Caco-2 (cell line): ENCODE results near the gene SYNPO. TPM values are rescaled to one million over a fixed set of nuclear protein-coding genes. Genes with fewer than 3 reads are reported as not detected.

Experiments
- BruUV-seq: library from RNA; stranded (reverse); fragments of 400-500 nt; replicated peaks from 2 replicates; lab custom pipeline; 2021; lab: Mats Ljungman, UMichigan
- CTCF ChIA-PET: fragments of 300-600 bp; sonication (Branson Sonifier 250); formaldehyde crosslinking; loops from one replicate; lab custom pipeline; 2022; ENCODE audit warnings: antibody characterized with exemption; lab: Charles Lee
- POLR2A ChIA-PET: fragments of 300-600 bp; sonication (Branson Sonifier 250); formaldehyde crosslinking; loops from one replicate; lab custom pipeline; 2022; ENCODE audit warnings: antibody characterized with exemption; lab: Charles Lee
- DNase-seq, 2 experiments: peaks; one replicate each; pipeline versions ENCODE4 v3.0.0 to v3.0.0-alpha.2; 2020 to 2022
- H3K27me3 ChIP-seq: replicated peaks from 2 replicates; pipeline ENCODE4 v1.6.0; 2011; ENCODE audit warnings: low read length; ENCODE audit not compliant: control insufficient read depth, insufficient read depth
- H3K36me3 ChIP-seq: 2 replicates; pipeline ENCODE4 v1.5.1; 2011; ENCODE audit warnings: low read length; ENCODE audit not compliant: control insufficient read depth, insufficient read depth
- H3K4me1 ChIP-seq: fragments of 250-450 bp; sonication (Bioruptor Pico); 2 replicates; pipeline ENCODE4 v1.5.1; 2020; ENCODE audit warnings: mild to moderate bottlenecking
- H3K4me3 ChIP-seq: 2 replicates; pipeline ENCODE4 v1.5.1; 2011; ENCODE audit warnings: low read depth, mild to moderate bottlenecking, control low read depth, low read length
- H3K9me3 ChIP-seq: fragments of 250-450 bp; sonication (Bioruptor Pico); 2 replicates; pipeline ENCODE4 v1.5.1; 2020; ENCODE audit warnings: mild to moderate bottlenecking, moderate library complexity
- H3K27ac Mint-ChIP-seq: one replicate; pipeline ENCODE4 v1.8.0; 2022; ENCODE audit warnings: mixed read lengths; ENCODE audit not compliant: unreplicated experiment
- H3K27me3 Mint-ChIP-seq: one replicate; pipeline ENCODE4 v1.8.0; 2022; ENCODE audit warnings: mixed read lengths; ENCODE audit not compliant: insufficient read depth, unreplicated experiment
- H3K36me3 Mint-ChIP-seq: one replicate; pipeline ENCODE4 v1.8.0; 2022; ENCODE audit warnings: mild to moderate bottlenecking, mixed read lengths; ENCODE audit not compliant: insufficient read depth, unreplicated experiment
- H3K4me1 Mint-ChIP-seq: one replicate; pipeline ENCODE4 v1.8.0; 2022; ENCODE audit warnings: low read depth, mixed read lengths; ENCODE audit not compliant: unreplicated experiment
- H3K4me3 Mint-ChIP-seq: one replicate; pipeline ENCODE4 v1.8.0; 2022; ENCODE audit warnings: mild to moderate bottlenecking, moderate library complexity, mixed read lengths; ENCODE audit not compliant: unreplicated experiment
- H3K9me3 Mint-ChIP-seq: one replicate; pipeline ENCODE4 v1.8.0; 2022; ENCODE audit warnings: mixed read lengths; ENCODE audit not compliant: unreplicated experiment
- intact Hi-C: fragments of 100-400 bp; cut with micrococcal nuclease; formaldehyde crosslinking; loops from one replicate; pipeline ENCODE4 v1.10.0; 2022; ENCODE audit not compliant: unreplicated experiment
- total RNA-seq: library from RNA; stranded (reverse); gene quantifications from 2 replicates; pipeline ENCODE4 v1.2.3, GENCODE V29; 2022
- TF ChIP-seq, protein P1 (sequence below), 2 experiments: fragments of 200-600 bp in 1 of 2; IDR thresholded peaks; 1 replicate in 1 of 2; 2 replicates in 1 of 2; pipeline versions ENCODE4 v1.5.1 to v1.8.0; 2011 to 2022; ENCODE audit warnings: antibody characterized with exemption in 1 of 2, control low read depth in 1 of 2, inconsistent platforms in 1 of 2, low read depth in 1 of 2, low read length in 1 of 2, mild to moderate bottlenecking in 1 of 2, moderate library complexity in 1 of 2; ENCODE audit not compliant: insufficient read depth in 1 of 2, severe bottlenecking in 1 of 2, unreplicated experiment in 1 of 2

Gene SYNPO
- total RNA-seq, 1 experiment from 2014 or later = 25.1 TPM

DNA sequence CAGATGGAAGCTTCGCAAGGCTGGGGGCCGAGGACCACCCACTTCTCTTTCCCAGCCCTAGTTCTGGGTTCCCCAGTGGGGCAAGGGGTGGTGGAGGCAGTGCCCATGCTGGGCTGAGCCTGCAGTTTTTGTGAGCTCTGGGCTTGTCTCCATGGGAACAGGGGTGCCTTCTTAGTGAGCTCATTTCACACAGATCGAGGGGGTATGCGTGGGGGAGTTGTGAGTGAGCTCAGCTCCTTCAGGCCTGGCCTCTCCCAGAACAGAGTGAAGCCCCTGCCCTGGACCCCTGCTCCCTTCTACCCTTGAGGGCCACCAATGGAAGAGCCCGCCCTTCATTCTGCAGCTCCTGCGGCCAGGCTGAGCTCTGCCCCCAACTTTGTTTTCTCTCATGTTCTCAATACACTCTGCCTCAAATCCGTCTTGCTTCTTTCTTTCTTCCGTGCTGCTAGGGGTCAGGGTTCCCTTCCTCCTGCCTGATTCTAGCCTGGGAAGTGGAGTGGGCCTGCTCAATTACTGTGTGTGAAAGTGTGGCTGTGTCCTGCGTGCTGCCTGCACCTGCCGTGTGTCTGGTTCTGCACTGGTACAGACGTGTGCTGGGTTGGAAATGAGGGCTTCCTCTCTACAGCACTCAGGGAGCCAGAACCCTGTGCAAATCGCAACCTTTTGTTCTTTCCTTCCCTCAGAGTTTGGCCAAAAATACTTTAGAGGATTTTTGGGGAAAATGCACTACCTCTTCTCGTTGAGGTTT is 11.6 kb downstream of the SYNPO start:
- H3K4me3 ChIP-seq = no peak overlapping the region
- H3K4me1 ChIP-seq = peaks cover 1% of the 10 kb centered on the region; the same call in 1 of the 2 replicates
- intact Hi-C loops = no loop called here
- DNase-seq = no peak
- no peak overlapping the region for H3K4me3 Mint-ChIP-seq
- H3K36me3 Mint-ChIP-seq = peaks cover 29% of the 10 kb centered on the region
- H3K9me3 ChIP-seq = no peaks in the 10 kb centered on the region
- BruUV-seq = no TSS peak
- POLR2A ChIA-PET = no interaction called here
- CTCF ChIA-PET = interaction anchor here (0.6 to 10.7 kb wide), 4 partner anchors 8 to 191 kb away, joined by 3 to 56 read pairs (median 4); no protein-coding TSS in a partner anchor
- no peak overlapping the region for H3K27ac Mint-ChIP-seq
- no peaks in the 10 kb centered on the region for H3K36me3 ChIP-seq
- H3K27me3 Mint-ChIP-seq = no peaks in the 10 kb centered on the region
- TF ChIP-seq, protein P1, sequence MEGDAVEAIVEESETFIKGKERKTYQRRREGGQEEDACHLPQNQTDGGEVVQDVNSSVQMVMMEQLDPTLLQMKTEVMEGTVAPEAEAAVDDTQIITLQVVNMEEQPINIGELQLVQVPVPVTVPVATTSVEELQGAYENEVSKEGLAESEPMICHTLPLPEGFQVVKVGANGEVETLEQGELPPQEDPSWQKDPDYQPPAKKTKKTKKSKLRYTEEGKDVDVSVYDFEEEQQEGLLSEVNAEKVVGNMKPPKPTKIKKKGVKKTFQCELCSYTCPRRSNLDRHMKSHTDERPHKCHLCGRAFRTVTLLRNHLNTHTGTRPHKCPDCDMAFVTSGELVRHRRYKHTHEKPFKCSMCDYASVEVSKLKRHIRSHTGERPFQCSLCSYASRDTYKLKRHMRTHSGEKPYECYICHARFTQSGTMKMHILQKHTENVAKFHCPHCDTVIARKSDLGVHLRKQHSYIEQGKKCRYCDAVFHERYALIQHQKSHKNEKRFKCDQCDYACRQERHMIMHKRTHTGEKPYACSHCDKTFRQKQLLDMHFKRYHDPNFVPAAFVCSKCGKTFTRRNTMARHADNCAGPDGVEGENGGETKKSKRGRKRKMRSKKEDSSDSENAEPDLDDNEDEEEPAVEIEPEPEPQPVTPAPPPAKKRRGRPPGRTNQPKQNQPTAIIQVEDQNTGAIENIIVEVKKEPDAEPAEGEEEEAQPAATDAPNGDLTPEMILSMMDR (IDR thresholded peaks at IDR 0.05; ENCODE audit: insufficient read depth in 1 of 2, low read depth in 1 of 2, low read length in 1 of 2, severe bottlenecking in 1 of 2, unreplicated experiment in 1 of 2) = peak in 1 of 2 experiments; percentile 3
- H3K27me3 ChIP-seq = no peaks in the 10 kb centered on the region
- H3K4me1 Mint-ChIP-seq = peaks cover 15% of the 10 kb centered on the region
- no peaks in the 10 kb centered on the region for H3K9me3 Mint-ChIP-seq

DNA sequence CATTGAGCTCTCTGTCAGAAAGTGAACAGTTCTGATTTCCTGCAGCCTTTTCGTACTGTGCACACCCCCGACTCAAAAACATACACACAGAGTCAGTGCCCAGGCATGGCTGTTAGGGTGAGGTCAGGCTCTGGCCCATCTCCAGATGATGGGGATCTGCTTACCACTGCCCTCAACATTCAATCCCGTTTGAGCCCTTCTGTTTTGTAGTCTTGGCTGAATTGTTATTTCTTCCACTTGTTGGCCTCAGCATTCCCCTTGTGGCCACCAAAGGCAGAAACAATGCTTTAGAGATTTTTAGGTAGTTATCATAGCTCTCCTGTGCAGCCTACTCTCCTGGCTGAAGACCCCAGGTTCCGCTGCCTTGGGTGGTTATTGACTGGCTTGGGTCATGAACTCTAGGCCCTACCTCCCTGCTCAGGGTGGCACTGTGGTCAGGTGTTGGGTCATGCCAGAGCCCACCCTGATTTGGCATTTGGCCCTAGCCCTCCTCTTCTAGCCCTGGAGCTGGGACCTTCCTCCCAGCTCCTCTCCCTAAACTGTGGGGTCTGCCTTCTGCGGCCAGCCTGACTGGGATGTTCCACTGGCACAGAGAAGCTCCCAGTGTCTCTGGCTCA is 12.8 kb downstream of the SYNPO start:
- BruUV-seq = no TSS peak
- POLR2A ChIA-PET = no interaction called here
- peaks cover 25% of the 10 kb centered on the region for H3K36me3 Mint-ChIP-seq
- H3K4me1 Mint-ChIP-seq = peaks cover 17% of the 10 kb centered on the region
- H3K27me3 ChIP-seq = no peaks in the 10 kb centered on the region
- DNase-seq = no peak
- H3K4me1 ChIP-seq = peaks cover 4% of the 10 kb centered on the region; the same call in 1 of the 2 replicates
- CTCF ChIA-PET = interaction anchor here (0.6 to 10.7 kb wide), 6 partner anchors 9 to 202 kb away, joined by 3 to 56 read pairs (median 4); no protein-coding TSS in a partner anchor
- H3K27ac Mint-ChIP-seq = no peak overlapping the region
- H3K4me3 ChIP-seq = no peak overlapping the region
- H3K9me3 ChIP-seq = no peaks in the 10 kb centered on the region
- no peaks in the 10 kb centered on the region for H3K27me3 Mint-ChIP-seq
- no peak overlapping the region for H3K4me3 Mint-ChIP-seq
- no peaks in the 10 kb centered on the region for H3K9me3 Mint-ChIP-seq
- TF ChIP-seq, protein P1 (IDR thresholded peaks at IDR 0.05; ENCODE audit: insufficient read depth in 1 of 2, low read depth in 1 of 2, low read length in 1 of 2, severe bottlenecking in 1 of 2, unreplicated experiment in 1 of 2) = peak in 1 of 2 experiments; percentile 3
- H3K36me3 ChIP-seq = no peaks in the 10 kb centered on the region
- intact Hi-C loops = no loop called here

DNA sequence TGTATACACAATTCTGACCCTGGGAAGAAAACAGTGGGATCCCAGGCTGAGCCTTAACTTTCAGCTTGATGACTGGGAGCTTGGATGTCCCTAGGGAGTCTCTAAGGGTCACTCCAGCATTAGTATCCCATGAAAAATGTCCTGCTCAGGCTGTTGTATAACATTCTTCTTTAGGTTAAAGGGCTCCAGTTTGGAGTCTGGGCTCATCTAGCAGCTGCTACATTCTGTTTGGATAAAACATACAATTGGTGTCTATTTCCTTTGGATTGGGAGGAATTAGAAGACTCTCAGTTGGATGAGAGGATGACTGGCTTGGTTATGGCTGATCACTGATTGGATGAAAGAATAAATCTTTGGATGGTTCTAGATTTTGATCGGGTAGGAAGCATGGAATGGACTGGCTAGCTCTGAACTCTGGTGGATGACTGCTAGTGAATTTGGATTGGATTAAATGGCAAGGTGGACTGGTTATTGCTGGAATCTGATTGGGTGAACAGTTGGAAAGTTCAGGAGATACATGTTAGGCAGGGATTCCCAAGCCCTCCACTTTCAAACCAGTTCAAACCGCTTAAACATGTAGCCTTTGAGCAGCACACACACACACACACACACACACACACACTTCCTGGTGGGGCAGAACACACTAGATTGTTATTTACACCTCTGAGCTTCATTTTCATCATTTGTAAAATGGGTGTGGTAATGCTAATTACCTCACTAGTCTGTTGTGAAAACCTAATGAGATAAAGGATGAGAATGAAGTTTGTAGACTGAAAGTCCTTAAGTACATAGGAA is 13.5 kb downstream of the SYNPO start:
- intact Hi-C loops = no loop called here
- Histone ChIP-seq H3K36me3 (no peaks in the 10 kb centered on the region), H3K9me3 (no peaks in the 10 kb centered on the region), H3K4me1 (peaks cover 4% of the 10 kb centered on the region; the same call in 1 of the 2 replicates), H3K27me3 (no peaks in the 10 kb centered on the region), H3K4me3 (no peak overlapping the region)
- POLR2A ChIA-PET = no interaction called here
- no peak overlapping the region for H3K4me3 Mint-ChIP-seq
- H3K4me1 Mint-ChIP-seq = peaks cover 17% of the 10 kb centered on the region
- DNase-seq = no peak
- TF ChIP-seq, protein P1 (IDR thresholded peaks at IDR 0.05; ENCODE audit: insufficient read depth in 1 of 2, low read depth in 1 of 2, low read length in 1 of 2, severe bottlenecking in 1 of 2, unreplicated experiment in 1 of 2) = no peak
- peaks cover 25% of the 10 kb centered on the region for H3K36me3 Mint-ChIP-seq
- BruUV-seq = no TSS peak
- no peaks in the 10 kb centered on the region for H3K27me3 Mint-ChIP-seq
- H3K9me3 Mint-ChIP-seq = no peaks in the 10 kb centered on the region
- no peak overlapping the region for H3K27ac Mint-ChIP-seq
- CTCF ChIA-PET = interaction anchor here (0.6 to 10.7 kb wide), 5 partner anchors 10 to 203 kb away, joined by 3 to 56 read pairs (median 4); no protein-coding TSS in a partner anchor
